Transverse colon (tissue), 3 donors: ENCODE data around the gene MCOLN3.
"Not testable (repeated sequence)": the region's sequence is repeated elsewhere in the genome, so short reads cannot be mapped to it uniquely, and the experiment has no call there.

Source experiments
- CTCF ChIP-seq, 5 experiments: fragments of 200-600 bp in 3 of 5; fragments of 450-650 bp in 2 of 5; sonication (generic) in 3 of 5; IDR thresholded peaks; 1 replicate in 2 of 5; 2 replicates in 3 of 5; pipeline ENCODE4 v1.5.1; 2016 to 2017; ENCODE audit warnings: antibody characterized with exemption in 5 of 5, inconsistent platforms in 3 of 5, mild to moderate bottlenecking in 2 of 5, moderate library complexity in 1 of 5
- EP300 ChIP-seq: sonication (generic); formaldehyde crosslinking; IDR thresholded peaks from one replicate; pipeline ENCODE4 v1.6.1; 2017; ENCODE audit warnings: antibody characterized with exemption, low read depth
- POLR2A ChIP-seq: fragments of 450-650 bp; IDR thresholded peaks from one replicate; pipeline ENCODE4 v1.6.1; 2016; ENCODE audit warnings: antibody characterized with exemption, mild to moderate bottlenecking, moderate library complexity

- not testable (repeated sequence) for TF ChIP-seq CTCF (IDR thresholded peaks at IDR 0.05); POLR2A; EP300
Measured at GRCh38 chr1:85005641-85006040, 42.7 kb downstream of the MCOLN3 start.
